HepG2 (cell line): ENCODE measurements around the gene KDM3B. TPM values are rescaled to one million over a fixed set of nuclear protein-coding genes. Genes with fewer than 3 reads are reported as not detected.
A peak's percentile ranks its signal among the peaks of the same experiment; 100 is the strongest.

Experiments used
- ATAD3A ChIP-seq: sonication (generic); formaldehyde crosslinking; IDR thresholded peaks from 2 replicates; pipeline ENCODE4 v1.4.0; 2020; ENCODE audit warnings: missing genetic modification reagents
- ATF2 ChIP-seq: sonication (generic); formaldehyde crosslinking; IDR thresholded peaks from 2 replicates; pipeline ENCODE4 v1.4.0; 2020; ENCODE audit warnings: missing genetic modification reagents
- BRF2 ChIP-seq: sonication (generic); formaldehyde crosslinking; IDR thresholded peaks from 2 replicates; pipeline ENCODE4 v1.8.1; 2022; ENCODE audit warnings: mild to moderate bottlenecking, missing genetic modification reagents
- EEA1 ChIP-seq: sonication (generic); formaldehyde crosslinking; IDR thresholded peaks from 2 replicates; pipeline ENCODE4 v1.5.1; 2020; ENCODE audit warnings: mild to moderate bottlenecking, missing genetic modification reagents, borderline replicate concordance
- FIP1L1 ChIP-seq: fragments of 200-400 bp; formaldehyde crosslinking; IDR thresholded peaks from 2 replicates; pipeline ENCODE4 v1.6.1; 2018; ENCODE audit warnings: low read depth, mild to moderate bottlenecking, low read length, moderate library complexity, borderline replicate concordance; ENCODE audit not compliant: insufficient read depth
- HMGXB4 ChIP-seq, 2 experiments: sonication (generic) in 1 of 2; formaldehyde crosslinking in 1 of 2; IDR thresholded peaks; 2 replicates each; pipeline versions ENCODE4 v1.4.0 to v1.6.1; 2018 to 2020; ENCODE audit warnings: missing genetic modification reagents in 2 of 2, borderline replicate concordance in 1 of 2, low read depth in 1 of 2, mild to moderate bottlenecking in 1 of 2, missing biosample characterization in 1 of 2
- NFYC ChIP-seq: IDR thresholded peaks from 2 replicates; pipeline ENCODE4 v1.6.1; 2016; ENCODE audit warnings: missing genetic modification reagents, missing compliant biosample characterization
- SOX5 ChIP-seq: IDR thresholded peaks from 2 replicates; pipeline ENCODE4 v1.6.1; 2016; ENCODE audit warnings: borderline replicate concordance
- SYNCRIP ChIP-seq: fragments of 200-400 bp; formaldehyde crosslinking; IDR thresholded peaks from 2 replicates; pipeline ENCODE4 v1.6.1; 2018; ENCODE audit warnings: mild to moderate bottlenecking, low read depth, low read length; ENCODE audit not compliant: insufficient read depth
- TBX2 ChIP-seq: sonication (generic); formaldehyde crosslinking; IDR thresholded peaks from 2 replicates; pipeline ENCODE4 v1.5.0; 2020; ENCODE audit warnings: missing genetic modification reagents, mild to moderate bottlenecking, borderline replicate concordance
- TP53 ChIP-seq: sonication (generic); formaldehyde crosslinking; conservative IDR thresholded peaks from 2 replicates; pipeline ENCODE4 v1.4.0; 2020; ENCODE audit warnings: missing genetic modification reagents
- ZBTB21 ChIP-seq: sonication (generic); formaldehyde crosslinking; IDR thresholded peaks from 2 replicates; pipeline ENCODE4 v1.4.0; 2020; ENCODE audit warnings: missing genetic modification reagents
- ZNF12 ChIP-seq: sonication (generic); formaldehyde crosslinking; IDR thresholded peaks from 2 replicates; pipeline ENCODE4 v1.5.0; 2020; ENCODE audit warnings: missing genetic modification reagents
- ZNF143 ChIP-seq: sonication (generic); formaldehyde crosslinking; IDR thresholded peaks from 2 replicates; pipeline ENCODE4 v1.4.0; 2020; ENCODE audit warnings: missing genetic modification reagents
- ZNF646 ChIP-seq: sonication (generic); formaldehyde crosslinking; IDR thresholded peaks from 2 replicates; pipeline ENCODE4 v1.9.0; 2021; ENCODE audit warnings: mild to moderate bottlenecking, missing genetic modification reagents
- ZNF7 ChIP-seq: IDR thresholded peaks from 2 replicates; pipeline ENCODE4 v1.6.1; 2016; ENCODE audit warnings: missing biosample characterization, missing genetic modification reagents
- ZNF883 ChIP-seq: sonication (generic); formaldehyde crosslinking; IDR thresholded peaks from 2 replicates; pipeline ENCODE4 v1.5.1; 2020; ENCODE audit warnings: mild to moderate bottlenecking, missing genetic modification reagents; ENCODE audit errors: not compliant biosample characterization
- polyA plus RNA-seq, 8 experiments: library from polyadenylated mRNA; depleted of rRNA in 3 of 8; stranded (reverse) in 7 of 8; unstranded in 1 of 8; fragments of >200 nt; fragmentation: Illumina TruSeq in 4 of 8; extraction: Trizol in 4 of 8; gene quantifications; 2 replicates each; pipeline versions ENCODE4 v1.2.1 to v1.2.3, GENCODE V29; 2011 to 2016; ENCODE audit warnings: low read depth in 4 of 8, missing spikeins in 1 of 8, mixed read lengths in 1 of 8; ENCODE audit not compliant: insufficient read depth in 1 of 8
- total RNA-seq, 5 experiments: library from RNA; depleted of rRNA; stranded (reverse); fragments of >200 nt; fragmentation: Illumina TruSeq; extraction: Trizol; gene quantifications; 2 replicates each; pipeline ENCODE4 v1.2.3, GENCODE V29; 2016; ENCODE audit warnings: low read depth in 1 of 5

The KDM3B gene
- total and polyA plus RNA-seq, 2 of the 13 experiments (the other 11 are each of a cell fraction or from before 2014, with no cell fraction given) = 19.7 to 34.3 TPM

GRCh38 chr5:138331449-138332368 lies 20.8 kb upstream of the KDM3B start, which contains the start of gene CDC25C (continued):
- TF ChIP-seq HMGXB4 (CRISPR knock-in tag; IDR thresholded peaks at IDR 0.05; ENCODE audit: borderline replicate concordance in 1 of 2, low read depth in 1 of 2) (peak; percentile 12 to 25; a peak in 2 of 4 replicates), TP53 (CRISPR knock-in tag) (0 out of 2 replicates have a peak, but pooled peaks have one; percentile 59), SOX5 (CRISPR knock-in tag) (0 out of 2 replicates have a peak, but pooled peaks have one; percentile 4), ZNF143 (peak; percentile 48; the same call in 1 of the 2 replicates), ZBTB21 (CRISPR knock-in tag) (no peak), FIP1L1 (no peak), SYNCRIP (no peak), ZNF883 (no peak), ATF2 (0 out of 2 replicates have a peak, but pooled peaks have one; percentile 13), ZNF12 (CRISPR knock-in tag) (no peak), EEA1 (CRISPR knock-in tag) (no peak), BRF2 (CRISPR knock-in tag) (peak; percentile 76; the same call in 1 of the 2 replicates), ZNF646 (CRISPR knock-in tag) (no peak), NFYC (CRISPR knock-in tag) (peak; percentile 96), TBX2 (CRISPR knock-in tag) (peak; percentile 52; the same call in 1 of the 2 replicates), ATAD3A (no peak), ZNF7 (CRISPR knock-in tag) (no peak)
